ENCODE measurements around the gene ZBTB4.

DNA sequence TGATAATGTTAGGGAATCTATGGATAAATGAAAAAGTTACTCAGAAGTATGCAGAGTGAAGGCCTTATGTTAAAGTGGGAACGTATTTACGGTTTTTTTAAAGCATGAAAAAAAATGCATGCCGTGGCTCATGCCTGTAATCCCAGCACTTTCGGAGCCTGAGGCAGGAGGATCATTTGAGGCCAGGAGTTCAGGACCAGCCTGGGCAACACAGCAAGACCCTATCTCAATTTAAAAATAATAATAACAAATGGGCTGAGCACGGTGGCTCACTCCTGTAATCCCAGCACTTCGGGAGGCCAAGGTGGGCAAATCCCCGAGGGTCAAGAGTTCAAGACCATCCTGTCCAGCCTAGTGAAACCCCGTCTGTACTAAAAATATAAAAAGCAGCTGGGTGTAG lies 10.7 kb upstream of the ZBTB4 start:
- TF ChIP-seq, protein P1, sequence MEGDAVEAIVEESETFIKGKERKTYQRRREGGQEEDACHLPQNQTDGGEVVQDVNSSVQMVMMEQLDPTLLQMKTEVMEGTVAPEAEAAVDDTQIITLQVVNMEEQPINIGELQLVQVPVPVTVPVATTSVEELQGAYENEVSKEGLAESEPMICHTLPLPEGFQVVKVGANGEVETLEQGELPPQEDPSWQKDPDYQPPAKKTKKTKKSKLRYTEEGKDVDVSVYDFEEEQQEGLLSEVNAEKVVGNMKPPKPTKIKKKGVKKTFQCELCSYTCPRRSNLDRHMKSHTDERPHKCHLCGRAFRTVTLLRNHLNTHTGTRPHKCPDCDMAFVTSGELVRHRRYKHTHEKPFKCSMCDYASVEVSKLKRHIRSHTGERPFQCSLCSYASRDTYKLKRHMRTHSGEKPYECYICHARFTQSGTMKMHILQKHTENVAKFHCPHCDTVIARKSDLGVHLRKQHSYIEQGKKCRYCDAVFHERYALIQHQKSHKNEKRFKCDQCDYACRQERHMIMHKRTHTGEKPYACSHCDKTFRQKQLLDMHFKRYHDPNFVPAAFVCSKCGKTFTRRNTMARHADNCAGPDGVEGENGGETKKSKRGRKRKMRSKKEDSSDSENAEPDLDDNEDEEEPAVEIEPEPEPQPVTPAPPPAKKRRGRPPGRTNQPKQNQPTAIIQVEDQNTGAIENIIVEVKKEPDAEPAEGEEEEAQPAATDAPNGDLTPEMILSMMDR (IDR thresholded peaks at IDR 0.05; ENCODE audit: low read length), result no peak
- TF ChIP-seq EZH2 (IDR thresholded peaks at IDR 0.05; ENCODE audit: borderline replicate concordance, low read length), result no peak
